DOHH2 (cell line): ENCODE results near the gene MDFIC.
"Not testable (repeated sequence)": the region's sequence is repeated elsewhere in the genome, so short reads cannot be mapped to it uniquely, and the experiment has no call there.

ENCODE experiments used
- EZH2phosphoT487 ChIP-seq: fragments of 200-600 bp; sonication (generic); IDR thresholded peaks from 2 replicates; pipeline ENCODE4 v1.6.1; 2017; ENCODE audit warnings: borderline replicate concordance, mild to moderate bottlenecking, antibody characterized with exemption, low read length, moderate library complexity, mixed read lengths
- TF ChIP-seq, protein P1 (sequence below): fragments of 200-600 bp; sonication (generic); IDR thresholded peaks from one replicate; pipeline ENCODE4 v1.5.1; 2014; ENCODE audit warnings: antibody characterized with exemption, mild to moderate bottlenecking, low read depth, low read length; ENCODE audit not compliant: poor library complexity, severe bottlenecking

DNA sequence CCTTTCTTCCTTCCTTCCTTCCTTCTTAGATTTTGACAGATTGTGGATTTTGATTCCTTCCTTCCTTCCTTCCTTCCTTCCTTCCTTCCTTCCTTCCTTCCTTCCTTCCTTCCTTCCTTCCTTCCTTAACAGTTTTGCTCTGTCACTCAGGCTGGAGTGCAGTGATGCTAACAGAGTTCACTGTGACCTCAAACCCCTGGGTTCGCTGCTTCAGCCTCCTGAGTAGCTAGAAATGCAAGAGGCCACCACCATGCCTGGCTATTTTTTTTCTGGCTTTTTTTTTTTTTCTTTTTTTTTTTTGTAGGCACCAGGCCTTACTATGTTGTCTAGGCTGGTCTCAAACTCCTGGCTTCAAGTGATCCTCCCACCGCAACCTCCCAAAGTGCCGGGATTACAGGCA is 32.8 kb upstream of the MDFIC start:
- TF ChIP-seq, protein P1, sequence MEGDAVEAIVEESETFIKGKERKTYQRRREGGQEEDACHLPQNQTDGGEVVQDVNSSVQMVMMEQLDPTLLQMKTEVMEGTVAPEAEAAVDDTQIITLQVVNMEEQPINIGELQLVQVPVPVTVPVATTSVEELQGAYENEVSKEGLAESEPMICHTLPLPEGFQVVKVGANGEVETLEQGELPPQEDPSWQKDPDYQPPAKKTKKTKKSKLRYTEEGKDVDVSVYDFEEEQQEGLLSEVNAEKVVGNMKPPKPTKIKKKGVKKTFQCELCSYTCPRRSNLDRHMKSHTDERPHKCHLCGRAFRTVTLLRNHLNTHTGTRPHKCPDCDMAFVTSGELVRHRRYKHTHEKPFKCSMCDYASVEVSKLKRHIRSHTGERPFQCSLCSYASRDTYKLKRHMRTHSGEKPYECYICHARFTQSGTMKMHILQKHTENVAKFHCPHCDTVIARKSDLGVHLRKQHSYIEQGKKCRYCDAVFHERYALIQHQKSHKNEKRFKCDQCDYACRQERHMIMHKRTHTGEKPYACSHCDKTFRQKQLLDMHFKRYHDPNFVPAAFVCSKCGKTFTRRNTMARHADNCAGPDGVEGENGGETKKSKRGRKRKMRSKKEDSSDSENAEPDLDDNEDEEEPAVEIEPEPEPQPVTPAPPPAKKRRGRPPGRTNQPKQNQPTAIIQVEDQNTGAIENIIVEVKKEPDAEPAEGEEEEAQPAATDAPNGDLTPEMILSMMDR = not testable (repeated sequence)
- not testable (repeated sequence) for TF ChIP-seq EZH2phosphoT487
